GM21529 (cell line): ENCODE results near the gene LUZP4.
"Not testable (repeated sequence)": the region's sequence is repeated elsewhere in the genome, so short reads cannot be mapped to it uniquely, and the experiment has no call there.

Experiments used
- ATAC-seq: cut with Tn5 transposase; IDR thresholded peaks from one replicate; pipeline ENCODE4 v1.9.1; 2021; ENCODE audit not compliant: unreplicated experiment

The LUZP4 gene

GRCh38 chrX:115337491-115338144, 48.1 kb downstream of the LUZP4 start:
- no peak for ATAC-seq

GRCh38 chrX:115339441-115340025, 50.0 kb downstream of the LUZP4 start:
- no peak for ATAC-seq

- no peak for ATAC-seq
These were observed 51.9 kb downstream of the LUZP4 start for GRCh38 chrX:115341421-115341820.

- ATAC-seq = no peak
These were observed 55.5 kb downstream of the LUZP4 start for GRCh38 chrX:115344885-115345614.

- ATAC-seq = no peak
These were observed 56.1 kb downstream of the LUZP4 start for GRCh38 chrX:115345615-115346014.

GRCh38 chrX:115346738-115347137, 57.2 kb downstream of the LUZP4 start:
- not testable (repeated sequence) for ATAC-seq

- no peak for ATAC-seq
These were observed 59.1 kb downstream of the LUZP4 start for GRCh38 chrX:115348446-115349225.

GRCh38 chrX:115350711-115351381, 61.3 kb downstream of the LUZP4 start:
- no peak for ATAC-seq

- no peak for ATAC-seq
These were observed 66.9 kb downstream of the LUZP4 start for GRCh38 chrX:115356369-115356768.
